Measurements from ENCODE around the gene EID1. TPM values are rescaled to one million over a fixed set of nuclear protein-coding genes. Genes with fewer than 3 reads are reported as not detected.

Gene EID1
- total RNA-seq, 1 experiment from 2014 or later = 86.7 TPM

DNA sequence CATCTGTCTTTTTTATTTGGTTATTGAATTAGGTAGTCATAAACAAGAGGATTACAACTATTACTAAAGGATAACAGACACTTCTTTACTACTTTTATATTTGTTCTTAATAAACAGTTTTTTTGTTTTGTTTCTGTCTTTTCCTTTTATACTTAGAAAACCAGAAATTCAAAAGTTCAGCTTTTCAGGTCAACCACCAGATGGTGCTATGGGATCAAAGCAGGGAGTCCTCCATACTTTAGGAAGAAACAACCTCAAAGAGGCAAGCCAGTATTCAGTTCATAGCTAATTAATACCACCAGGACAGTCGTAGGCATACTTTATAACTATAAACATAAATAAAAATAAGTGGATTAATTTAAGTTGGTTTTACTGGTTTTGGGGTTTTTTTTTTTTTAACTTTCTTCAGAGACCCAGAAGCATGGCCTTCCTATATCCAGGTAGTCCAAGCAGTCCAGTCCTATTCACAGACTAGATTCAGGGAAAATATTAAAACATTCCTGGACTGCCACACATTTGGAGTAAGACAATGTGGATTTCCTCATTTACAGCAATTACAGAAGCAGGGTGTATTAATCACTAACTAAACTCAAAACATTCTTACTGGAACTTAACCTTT, 16.0 kb upstream of the EID1 start:
- DNase-seq = peak; percentile 89
- no peak overlapping the region for H3K27ac ChIP-seq (ENCODE audit: low read length)
- no peaks in the 10 kb centered on the region for H3K9me3 ChIP-seq (ENCODE audit: low read length)
- peaks cover 4% of the 10 kb centered on the region; the same call in 1 of the 2 replicates for H3K4me1 ChIP-seq (ENCODE audit: low read length)
- H3K4me2 ChIP-seq (ENCODE audit: low read depth, low read length, poor library complexity, severe bottlenecking) = no peak overlapping the region
- H2AFZ ChIP-seq (ENCODE audit: low read length) = peak overlapping the region; percentile 86
- H4K20me1 ChIP-seq (ENCODE audit: insufficient read depth, low read depth, low read length) = no peaks in the 10 kb centered on the region
- no peaks in the 10 kb centered on the region for H3K79me2 ChIP-seq (ENCODE audit: low read length)
- no peaks in the 10 kb centered on the region for H3K36me3 ChIP-seq (ENCODE audit: insufficient read depth, low read length)
- no peaks in the 10 kb centered on the region for H3K9me2 ChIP-seq (replicated peaks; ENCODE audit: insufficient read depth, low read length)
- H3K27me3 ChIP-seq (ENCODE audit: low read length) = no peaks in the 10 kb centered on the region
- no peak overlapping the region for H3K4me3 ChIP-seq (ENCODE audit: low read length)
- H3K9ac ChIP-seq (ENCODE audit: low read length) = no peak overlapping the region

DNA sequence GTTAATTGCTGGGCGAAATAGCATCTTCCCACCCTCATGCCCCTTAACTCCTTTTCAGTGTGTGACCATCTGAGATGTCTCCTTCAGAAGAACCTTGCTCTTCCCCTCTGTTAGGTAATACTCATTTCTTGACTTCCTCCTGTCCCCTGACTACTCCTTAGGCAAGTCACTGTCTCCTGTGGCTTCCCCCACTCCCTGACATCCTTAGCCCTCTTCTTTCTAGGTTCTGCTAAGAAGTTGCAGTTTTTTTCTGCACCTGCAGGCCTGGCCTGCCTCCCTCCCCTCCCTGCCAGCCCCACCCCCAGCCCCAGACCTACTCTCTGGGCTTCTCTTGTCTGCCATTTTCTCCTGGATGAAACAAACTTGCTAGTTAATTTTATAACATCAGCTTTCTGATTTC, 15.2 kb upstream of the EID1 start:
- no peak overlapping the region for H3K4me2 ChIP-seq (ENCODE audit: low read depth, low read length, poor library complexity, severe bottlenecking)
- no peak overlapping the region for H3K4me3 ChIP-seq (ENCODE audit: low read length)
- peak overlapping the region; percentile 86 for H2AFZ ChIP-seq (ENCODE audit: low read length)
- no peaks in the 10 kb centered on the region for H3K36me3 ChIP-seq (ENCODE audit: insufficient read depth, low read length)
- no peak overlapping the region for H3K27ac ChIP-seq (ENCODE audit: low read length)
- H3K4me1 ChIP-seq (ENCODE audit: low read length) = peaks cover 4% of the 10 kb centered on the region; the same call in 1 of the 2 replicates
- no peaks in the 10 kb centered on the region for H3K79me2 ChIP-seq (ENCODE audit: low read length)
- no peaks in the 10 kb centered on the region for H3K27me3 ChIP-seq (ENCODE audit: low read length)
- H3K9ac ChIP-seq (ENCODE audit: low read length) = no peak overlapping the region
- no peaks in the 10 kb centered on the region for H3K9me2 ChIP-seq (replicated peaks; ENCODE audit: insufficient read depth, low read length)
- DNase-seq = no peak
- H3K9me3 ChIP-seq (ENCODE audit: low read length) = no peaks in the 10 kb centered on the region
- H4K20me1 ChIP-seq (ENCODE audit: insufficient read depth, low read depth, low read length) = no peaks in the 10 kb centered on the region

DNA sequence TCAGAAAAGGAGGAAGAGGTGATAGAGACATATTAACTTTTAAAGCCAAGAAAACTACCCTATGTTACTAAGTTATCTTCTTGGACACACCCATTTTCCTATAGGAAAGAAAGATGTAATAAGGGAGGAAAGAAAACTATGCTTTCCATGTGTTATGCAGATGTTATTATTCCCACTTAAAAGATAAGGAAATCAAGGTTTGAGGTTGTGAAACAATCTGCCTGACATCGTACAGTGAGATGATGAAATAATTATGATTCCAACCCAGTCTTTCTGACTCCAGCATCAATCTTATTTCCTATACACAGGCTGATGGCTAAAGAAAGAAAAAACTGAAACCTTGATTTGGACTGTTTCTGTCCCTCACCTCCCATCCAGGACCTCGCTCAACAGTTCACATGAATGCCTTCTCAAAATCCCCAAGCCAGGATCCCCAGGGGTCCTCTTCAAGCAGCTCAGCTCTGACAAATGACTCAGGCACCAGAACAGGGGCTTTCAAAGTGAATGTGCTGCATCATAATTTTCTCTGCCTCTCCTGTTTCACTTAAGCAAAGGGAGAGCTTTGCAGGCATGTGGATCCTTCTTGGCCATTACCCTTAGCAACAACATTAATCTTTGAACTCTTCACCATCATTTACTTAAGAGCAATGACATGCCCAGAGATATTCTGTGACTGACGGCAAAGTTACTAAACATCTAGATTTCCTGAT, 12.4 kb upstream of the EID1 start:
- no peak overlapping the region for H2AFZ ChIP-seq (ENCODE audit: low read length)
- H3K36me3 ChIP-seq (ENCODE audit: insufficient read depth, low read length) = no peaks in the 10 kb centered on the region
- H3K9me2 ChIP-seq (replicated peaks; ENCODE audit: insufficient read depth, low read length) = no peaks in the 10 kb centered on the region
- DNase-seq = no peak
- no peak overlapping the region for H3K9ac ChIP-seq (ENCODE audit: low read length)
- no peaks in the 10 kb centered on the region for H3K9me3 ChIP-seq (ENCODE audit: low read length)
- H4K20me1 ChIP-seq (ENCODE audit: insufficient read depth, low read depth, low read length) = no peaks in the 10 kb centered on the region
- H3K79me2 ChIP-seq (ENCODE audit: low read length) = no peaks in the 10 kb centered on the region
- no peaks in the 10 kb centered on the region for H3K4me1 ChIP-seq (ENCODE audit: low read length)
- H3K27ac ChIP-seq (ENCODE audit: low read length) = no peak overlapping the region
- H3K27me3 ChIP-seq (ENCODE audit: low read length) = no peaks in the 10 kb centered on the region
- H3K4me3 ChIP-seq (ENCODE audit: low read length) = no peak overlapping the region
- no peak overlapping the region for H3K4me2 ChIP-seq (ENCODE audit: low read depth, low read length, poor library complexity, severe bottlenecking)

DNA sequence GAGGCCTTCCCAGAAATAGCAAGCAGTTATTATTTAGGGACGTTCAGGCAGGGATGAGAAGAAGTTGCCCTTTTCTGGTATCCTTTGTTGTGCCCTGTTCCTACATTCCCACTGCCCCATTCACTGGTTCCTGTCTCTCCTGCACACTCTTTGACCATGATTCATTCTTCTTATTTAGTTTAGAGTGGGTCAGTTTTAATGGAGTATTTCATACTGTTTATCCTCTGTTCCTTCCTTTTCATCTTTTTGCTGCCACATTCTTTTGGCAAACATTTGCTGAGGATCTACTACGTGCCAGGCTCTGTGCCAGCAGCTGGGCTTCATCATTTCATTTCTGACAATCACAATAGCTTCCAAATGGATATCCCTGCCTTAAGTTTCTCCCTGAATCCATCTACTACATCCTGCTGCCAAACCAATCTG, 11.8 kb upstream of the EID1 start:
- H3K9ac ChIP-seq (ENCODE audit: low read length) = no peak overlapping the region
- no peaks in the 10 kb centered on the region for H3K36me3 ChIP-seq (ENCODE audit: insufficient read depth, low read length)
- H2AFZ ChIP-seq (ENCODE audit: low read length) = no peak overlapping the region
- no peaks in the 10 kb centered on the region for H4K20me1 ChIP-seq (ENCODE audit: insufficient read depth, low read depth, low read length)
- H3K27ac ChIP-seq (ENCODE audit: low read length) = no peak overlapping the region
- no peaks in the 10 kb centered on the region for H3K79me2 ChIP-seq (ENCODE audit: low read length)
- no peaks in the 10 kb centered on the region for H3K9me2 ChIP-seq (replicated peaks; ENCODE audit: insufficient read depth, low read length)
- H3K27me3 ChIP-seq (ENCODE audit: low read length) = no peaks in the 10 kb centered on the region
- DNase-seq = no peak
- no peaks in the 10 kb centered on the region for H3K4me1 ChIP-seq (ENCODE audit: low read length)
- no peak overlapping the region for H3K4me3 ChIP-seq (ENCODE audit: low read length)
- H3K4me2 ChIP-seq (ENCODE audit: low read depth, low read length, poor library complexity, severe bottlenecking) = no peak overlapping the region
- H3K9me3 ChIP-seq (ENCODE audit: low read length) = no peaks in the 10 kb centered on the region

DNA sequence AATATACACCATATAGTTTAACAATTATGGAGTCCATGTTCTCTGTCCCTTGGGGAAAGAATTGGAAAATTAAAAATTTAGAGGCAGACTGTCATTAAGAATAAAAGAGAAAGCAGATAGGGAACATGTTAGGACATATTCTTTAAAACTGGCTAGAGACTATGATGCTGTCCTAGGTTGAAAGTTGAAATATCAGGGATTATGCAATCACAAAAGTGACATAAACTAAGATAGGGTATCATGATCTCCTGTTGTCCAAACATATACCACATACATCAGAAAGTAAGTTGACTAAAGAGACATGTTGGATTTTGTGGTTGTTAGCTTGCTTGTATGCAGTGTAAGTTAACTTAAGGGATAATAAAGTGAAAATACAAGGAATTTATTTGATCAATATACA, 9.9 kb upstream of the EID1 start:
- Histone ChIP-seq H3K9me2 (replicated peaks; ENCODE audit: insufficient read depth, low read length) (no peaks in the 10 kb centered on the region), H3K9me3 (ENCODE audit: low read length) (no peaks in the 10 kb centered on the region), H3K27ac (ENCODE audit: low read length) (no peak overlapping the region), H3K79me2 (ENCODE audit: low read length) (no peaks in the 10 kb centered on the region), H3K9ac (ENCODE audit: low read length) (no peak overlapping the region), H3K4me1 (ENCODE audit: low read length) (no peaks in the 10 kb centered on the region), H2AFZ (ENCODE audit: low read length) (no peak overlapping the region), H3K4me3 (ENCODE audit: low read length) (no peak overlapping the region), H3K36me3 (ENCODE audit: insufficient read depth, low read length) (no peaks in the 10 kb centered on the region), H3K4me2 (ENCODE audit: low read depth, low read length, poor library complexity, severe bottlenecking) (no peak overlapping the region), H3K27me3 (ENCODE audit: low read length) (no peaks in the 10 kb centered on the region), H4K20me1 (ENCODE audit: insufficient read depth, low read depth, low read length) (no peaks in the 10 kb centered on the region)
- no peak for DNase-seq

DNA sequence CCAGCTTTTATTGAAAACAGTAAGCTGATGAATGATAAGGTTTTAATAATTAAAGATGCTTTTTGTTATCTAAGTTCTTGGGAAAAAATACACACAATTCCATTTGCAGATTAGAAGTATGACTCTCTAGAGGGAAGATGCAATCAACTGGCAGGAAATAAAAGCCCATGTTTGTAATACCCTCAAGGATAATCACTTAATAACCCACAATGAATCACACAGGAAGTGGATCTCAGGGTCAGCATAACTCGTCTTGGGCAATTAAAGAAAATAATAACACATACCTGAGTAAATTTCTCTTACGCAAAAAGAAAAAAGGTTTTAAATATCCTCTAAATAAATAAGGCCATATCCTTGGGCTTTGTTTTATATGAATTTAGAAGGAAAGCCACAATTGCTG, 9.4 kb upstream of the EID1 start:
- Histone ChIP-seq H2AFZ (ENCODE audit: low read length) (no peak overlapping the region), H3K4me2 (ENCODE audit: low read depth, low read length, poor library complexity, severe bottlenecking) (no peak overlapping the region)

DNA sequence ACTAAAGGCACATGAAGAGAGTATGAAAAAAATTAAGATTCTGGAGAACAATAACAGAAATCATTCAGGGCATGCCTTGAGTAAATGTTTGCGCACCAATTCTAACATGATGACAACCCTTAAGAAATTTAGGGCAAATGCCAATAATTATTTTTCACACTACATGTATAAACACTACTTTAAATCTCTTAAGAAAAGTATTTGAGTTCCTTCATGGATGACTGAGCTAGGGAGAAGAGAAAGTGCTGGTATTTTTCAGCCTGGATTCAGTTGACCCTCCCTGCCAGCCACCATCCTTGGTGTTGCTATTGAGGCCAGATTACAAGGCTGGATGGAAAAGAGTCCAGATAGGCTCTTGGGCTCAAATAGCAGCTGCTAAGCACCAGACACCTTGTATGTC, 8.0 kb upstream of the EID1 start:
- Histone ChIP-seq H3K79me2 (ENCODE audit: low read length) (no peaks in the 10 kb centered on the region), H3K4me2 (ENCODE audit: low read depth, low read length, poor library complexity, severe bottlenecking) (no peak overlapping the region), H3K9ac (ENCODE audit: low read length) (no peak overlapping the region), H4K20me1 (ENCODE audit: insufficient read depth, low read depth, low read length) (no peaks in the 10 kb centered on the region), H3K9me3 (ENCODE audit: low read length) (no peaks in the 10 kb centered on the region), H3K27ac (ENCODE audit: low read length) (no peak overlapping the region), H3K36me3 (ENCODE audit: insufficient read depth, low read length) (no peaks in the 10 kb centered on the region), H3K4me1 (ENCODE audit: low read length) (no peaks in the 10 kb centered on the region), H3K4me3 (ENCODE audit: low read length) (no peak overlapping the region), H3K9me2 (replicated peaks; ENCODE audit: insufficient read depth, low read length) (no peaks in the 10 kb centered on the region), H2AFZ (ENCODE audit: low read length) (no peak overlapping the region), H3K27me3 (ENCODE audit: low read length) (no peaks in the 10 kb centered on the region)
- DNase-seq = no peak

More for the DNA sequence above, 9.4 kb upstream of the EID1 start:
- no peaks in the 10 kb centered on the region for H3K9me2 ChIP-seq (replicated peaks; ENCODE audit: insufficient read depth, low read length)
- no peaks in the 10 kb centered on the region for H3K9me3 ChIP-seq (ENCODE audit: low read length)
- no peaks in the 10 kb centered on the region for H4K20me1 ChIP-seq (ENCODE audit: insufficient read depth, low read depth, low read length)
- no peaks in the 10 kb centered on the region for H3K27me3 ChIP-seq (ENCODE audit: low read length)
- DNase-seq = no peak
- no peak overlapping the region for H3K9ac ChIP-seq (ENCODE audit: low read length)
- no peaks in the 10 kb centered on the region for H3K79me2 ChIP-seq (ENCODE audit: low read length)
- H3K4me1 ChIP-seq (ENCODE audit: low read length) = no peaks in the 10 kb centered on the region
- H3K27ac ChIP-seq (ENCODE audit: low read length) = no peak overlapping the region
- H3K36me3 ChIP-seq (ENCODE audit: insufficient read depth, low read length) = no peaks in the 10 kb centered on the region
- no peak overlapping the region for H3K4me3 ChIP-seq (ENCODE audit: low read length)

DNA sequence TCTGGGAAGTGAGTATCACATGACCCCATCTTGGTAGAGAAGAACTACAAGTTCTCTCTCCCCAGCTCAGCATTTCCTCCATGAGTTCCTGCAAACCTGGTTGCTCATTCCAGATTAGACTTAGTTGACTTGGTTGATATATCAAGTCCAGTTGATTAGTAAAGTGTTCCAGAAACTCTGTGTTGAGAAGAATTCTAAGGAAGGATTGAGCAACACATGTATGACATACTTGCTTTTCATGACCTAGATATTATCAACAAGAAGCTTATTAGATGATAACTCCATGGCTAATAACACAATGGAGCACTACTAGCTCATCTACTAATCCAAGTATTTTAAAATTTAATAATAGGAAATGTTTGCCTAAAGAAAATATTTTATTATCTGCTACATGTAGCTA, 6.4 kb upstream of the EID1 start:
- no peak overlapping the region for H2AFZ ChIP-seq (ENCODE audit: low read length)
- H3K36me3 ChIP-seq (ENCODE audit: insufficient read depth, low read length) = no peaks in the 10 kb centered on the region
- H3K4me1 ChIP-seq (ENCODE audit: low read length) = peaks cover 6% of the 10 kb centered on the region
- H3K9me2 ChIP-seq (replicated peaks; ENCODE audit: insufficient read depth, low read length) = no peaks in the 10 kb centered on the region
- no peak overlapping the region for H3K4me3 ChIP-seq (ENCODE audit: low read length)
- no peak overlapping the region for H3K9ac ChIP-seq (ENCODE audit: low read length)
- no peaks in the 10 kb centered on the region for H4K20me1 ChIP-seq (ENCODE audit: insufficient read depth, low read depth, low read length)
- DNase-seq = no peak
- H3K27ac ChIP-seq (ENCODE audit: low read length) = no peak overlapping the region
- H3K79me2 ChIP-seq (ENCODE audit: low read length) = no peaks in the 10 kb centered on the region
- H3K27me3 ChIP-seq (ENCODE audit: low read length) = no peaks in the 10 kb centered on the region
- no peaks in the 10 kb centered on the region for H3K9me3 ChIP-seq (ENCODE audit: low read length)
- H3K4me2 ChIP-seq (ENCODE audit: low read depth, low read length, poor library complexity, severe bottlenecking) = no peak overlapping the region

Data from Karpas-422 (cell line).